Measurements from ENCODE around the gene ZNF398. TPM values are rescaled to one million over a fixed set of nuclear protein-coding genes. Genes with fewer than 3 reads are reported as not detected.

The ZNF398 gene
- total RNA-seq, 1 donor from 2014 or later = 9.9 TPM

DNA sequence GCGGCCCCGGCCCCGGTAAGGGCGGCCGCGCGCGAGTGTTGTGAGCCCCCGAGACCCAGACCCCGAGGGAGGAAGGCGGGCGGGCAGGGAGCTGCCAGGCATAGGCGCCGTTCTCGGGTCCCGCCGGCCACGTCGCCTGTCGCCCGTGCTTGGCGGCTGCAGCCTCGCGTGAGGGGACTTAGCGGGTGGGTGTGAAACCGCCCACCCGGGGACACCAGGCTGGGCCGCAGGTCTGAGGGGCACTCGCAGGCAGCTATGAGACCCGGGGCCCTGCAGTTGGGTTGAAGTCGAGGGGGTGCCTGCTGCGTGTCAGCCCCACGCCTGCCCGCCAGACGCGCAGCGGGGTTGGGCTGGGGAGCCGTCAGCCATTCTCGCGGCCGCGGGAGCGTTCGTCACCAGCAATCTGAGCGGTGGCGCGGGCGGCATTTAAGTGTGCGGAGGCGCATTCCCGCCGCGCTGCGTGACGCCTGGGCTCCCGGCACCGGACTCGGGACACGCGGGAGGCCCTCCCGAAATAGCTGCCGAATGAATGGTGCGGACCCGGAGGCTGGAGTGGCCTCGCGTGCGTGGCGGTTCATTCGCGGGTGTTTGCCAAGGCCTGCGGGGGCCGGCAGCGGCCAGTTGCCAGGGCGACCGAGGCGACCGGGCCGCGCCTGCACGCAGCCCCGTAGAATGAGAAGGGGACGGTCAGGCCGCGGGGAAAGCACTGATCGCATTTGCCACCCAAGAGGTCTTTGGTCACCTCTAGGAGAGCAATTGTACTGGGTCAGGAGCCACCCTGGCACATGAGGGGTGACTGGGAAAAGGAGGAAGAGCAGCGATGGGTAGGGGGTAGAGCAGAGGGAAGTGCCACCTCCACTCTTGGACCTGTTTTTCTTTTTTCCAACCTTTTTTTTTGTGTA is 750 bp downstream of the ZNF398 start:
- Histone ChIP-seq H2AFZ (replicated peaks) (peak overlapping the region; percentile 98), H4K20me1 (ENCODE audit: low read depth) (peaks cover 31% of the 10 kb centered on the region), H3K4me2 (peak overlapping the region; percentile 84), H3K4me1 (peaks cover 3% of the 10 kb centered on the region), H3K9ac (peak overlapping the region; percentile 62), H3F3A (ENCODE audit: low read depth) (peaks cover 22% of the 10 kb centered on the region), H3K79me2 (ENCODE audit: low read depth) (peaks cover 56% of the 10 kb centered on the region), H3K27me3 (no peaks in the 10 kb centered on the region), H3K36me3 (no peaks in the 10 kb centered on the region), H3K9me3 (ENCODE audit: low read depth) (no peaks in the 10 kb centered on the region), H3K4me3 (peak overlapping the region; percentile 96), H3K27ac (no peak overlapping the region)
- TF ChIP-seq EZH2 (IDR thresholded peaks at IDR 0.05) = peak; percentile 32
- peak; percentile 56 for TF ChIP-seq EZH2phosphoT487 (IDR thresholded peaks at IDR 0.05)
- TF ChIP-seq, protein P1, sequence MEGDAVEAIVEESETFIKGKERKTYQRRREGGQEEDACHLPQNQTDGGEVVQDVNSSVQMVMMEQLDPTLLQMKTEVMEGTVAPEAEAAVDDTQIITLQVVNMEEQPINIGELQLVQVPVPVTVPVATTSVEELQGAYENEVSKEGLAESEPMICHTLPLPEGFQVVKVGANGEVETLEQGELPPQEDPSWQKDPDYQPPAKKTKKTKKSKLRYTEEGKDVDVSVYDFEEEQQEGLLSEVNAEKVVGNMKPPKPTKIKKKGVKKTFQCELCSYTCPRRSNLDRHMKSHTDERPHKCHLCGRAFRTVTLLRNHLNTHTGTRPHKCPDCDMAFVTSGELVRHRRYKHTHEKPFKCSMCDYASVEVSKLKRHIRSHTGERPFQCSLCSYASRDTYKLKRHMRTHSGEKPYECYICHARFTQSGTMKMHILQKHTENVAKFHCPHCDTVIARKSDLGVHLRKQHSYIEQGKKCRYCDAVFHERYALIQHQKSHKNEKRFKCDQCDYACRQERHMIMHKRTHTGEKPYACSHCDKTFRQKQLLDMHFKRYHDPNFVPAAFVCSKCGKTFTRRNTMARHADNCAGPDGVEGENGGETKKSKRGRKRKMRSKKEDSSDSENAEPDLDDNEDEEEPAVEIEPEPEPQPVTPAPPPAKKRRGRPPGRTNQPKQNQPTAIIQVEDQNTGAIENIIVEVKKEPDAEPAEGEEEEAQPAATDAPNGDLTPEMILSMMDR (IDR thresholded peaks at IDR 0.05) = no peak
- Mint-ChIP-seq H3K4me1 (peaks cover 20% of the 10 kb centered on the region), H3K9me3 (no peaks in the 10 kb centered on the region), H3K4me3 (peak overlapping the region; percentile 93), H3K36me3 (peaks cover 4% of the 10 kb centered on the region), H3K27ac (peak overlapping the region; percentile 72), H3K27me3 (ENCODE audit: insufficient read depth, low read depth) (peaks cover 2% of the 10 kb centered on the region)
- peak; percentile 81 for DNase-seq (ENCODE audit: low spot score)

DNA sequence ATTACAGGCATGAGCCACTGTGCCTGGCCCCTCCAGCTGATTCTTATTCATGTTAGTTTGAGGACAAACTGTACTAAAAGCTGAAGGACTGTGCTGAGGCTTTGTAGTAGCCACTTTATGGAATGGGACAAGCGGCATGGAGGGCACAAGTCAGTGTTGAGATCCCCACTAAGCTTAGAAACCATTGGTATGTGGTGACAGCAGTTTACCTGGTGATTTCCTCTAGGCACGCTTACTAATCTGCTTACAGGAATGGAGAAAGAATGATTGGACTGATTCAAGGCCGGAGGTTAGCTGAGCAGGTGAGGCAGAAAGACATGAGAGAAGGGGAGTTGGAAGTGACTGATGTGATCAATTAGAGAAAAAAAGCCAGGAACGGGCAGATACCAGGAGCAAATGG is 3.7 kb downstream of the ZNF398 start:
- no peaks in the 10 kb centered on the region for H3K36me3 ChIP-seq
- no peak overlapping the region for H3K4me3 Mint-ChIP-seq
- no peak overlapping the region for H2AFZ ChIP-seq (replicated peaks)
- peaks cover 12% of the 10 kb centered on the region for H3K4me1 Mint-ChIP-seq
- no peak overlapping the region for H3K27ac ChIP-seq
- no peak overlapping the region for H3K9ac ChIP-seq
- peaks cover 11% of the 10 kb centered on the region for H3F3A ChIP-seq (ENCODE audit: low read depth)
- no peak overlapping the region for H3K4me2 ChIP-seq
- H4K20me1 ChIP-seq (ENCODE audit: low read depth) = peaks cover 31% of the 10 kb centered on the region
- no peak for DNase-seq (ENCODE audit: low spot score)
- no peaks in the 10 kb centered on the region for H3K9me3 ChIP-seq (ENCODE audit: low read depth)
- no peak overlapping the region for H3K4me3 ChIP-seq
- H3K27me3 Mint-ChIP-seq (ENCODE audit: insufficient read depth, low read depth) = no peaks in the 10 kb centered on the region
- TF ChIP-seq, protein P1 (IDR thresholded peaks at IDR 0.05) = no peak
- TF ChIP-seq EZH2phosphoT487 (IDR thresholded peaks at IDR 0.05) (no peak), EZH2 (IDR thresholded peaks at IDR 0.05) (no peak)
- H3K79me2 ChIP-seq (ENCODE audit: low read depth) = peaks cover 64% of the 10 kb centered on the region
- peaks cover 4% of the 10 kb centered on the region for H3K9me3 Mint-ChIP-seq
- peaks cover 3% of the 10 kb centered on the region for H3K4me1 ChIP-seq
- H3K36me3 Mint-ChIP-seq = peaks cover 22% of the 10 kb centered on the region
- H3K27me3 ChIP-seq = no peaks in the 10 kb centered on the region
- H3K27ac Mint-ChIP-seq = no peak overlapping the region

DNA sequence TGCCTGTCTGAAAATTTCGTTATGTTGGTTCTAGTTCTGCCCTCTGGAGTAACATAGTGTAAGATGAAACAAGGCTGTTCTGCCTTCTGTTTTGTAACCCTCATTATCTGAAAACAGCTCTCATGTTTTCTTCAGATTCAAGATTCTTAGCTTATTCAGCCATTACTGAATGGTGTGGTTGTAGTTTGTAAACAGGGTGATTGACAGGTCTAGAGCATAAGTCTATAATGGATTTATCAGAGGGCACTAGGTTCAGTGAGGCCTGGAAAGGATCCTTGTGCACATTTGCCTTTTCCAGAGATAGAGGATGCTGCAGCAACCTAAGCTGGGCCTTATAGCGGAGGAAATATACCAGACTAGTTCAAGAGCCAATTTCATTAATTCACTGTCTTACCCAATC is 6.1 kb downstream of the ZNF398 start:
- no peaks in the 10 kb centered on the region for H3K27me3 Mint-ChIP-seq (ENCODE audit: insufficient read depth, low read depth)
- H3K4me2 ChIP-seq = no peak overlapping the region
- TF ChIP-seq EZH2phosphoT487 (IDR thresholded peaks at IDR 0.05) (no peak), EZH2 (IDR thresholded peaks at IDR 0.05) (no peak)
- TF ChIP-seq, protein P1 (IDR thresholded peaks at IDR 0.05) = no peak
- H3K4me1 ChIP-seq = peaks cover 3% of the 10 kb centered on the region
- peaks cover 4% of the 10 kb centered on the region for H3F3A ChIP-seq (ENCODE audit: low read depth)
- H3K9ac ChIP-seq = no peak overlapping the region
- H3K27me3 ChIP-seq = no peaks in the 10 kb centered on the region
- no peak overlapping the region for H3K27ac Mint-ChIP-seq
- DNase-seq (ENCODE audit: low spot score) = no peak
- H2AFZ ChIP-seq (replicated peaks) = no peak overlapping the region
- H3K79me2 ChIP-seq (ENCODE audit: low read depth) = peaks cover 55% of the 10 kb centered on the region
- H3K4me1 Mint-ChIP-seq = peaks cover 8% of the 10 kb centered on the region
- H3K27ac ChIP-seq = no peak overlapping the region
- peaks cover 5% of the 10 kb centered on the region for H3K9me3 Mint-ChIP-seq
- peaks cover 32% of the 10 kb centered on the region for H3K36me3 Mint-ChIP-seq
- no peak overlapping the region for H3K4me3 Mint-ChIP-seq
- H3K9me3 ChIP-seq (ENCODE audit: low read depth) = no peaks in the 10 kb centered on the region
- H3K36me3 ChIP-seq = no peaks in the 10 kb centered on the region
- peaks cover 26% of the 10 kb centered on the region for H4K20me1 ChIP-seq (ENCODE audit: low read depth)
- H3K4me3 ChIP-seq = no peak overlapping the region
